ENCODE results near the gene EIF4G3.
A peak's percentile ranks its signal among the peaks of the same experiment; 100 is the strongest.

The EIF4G3 gene

DNA sequence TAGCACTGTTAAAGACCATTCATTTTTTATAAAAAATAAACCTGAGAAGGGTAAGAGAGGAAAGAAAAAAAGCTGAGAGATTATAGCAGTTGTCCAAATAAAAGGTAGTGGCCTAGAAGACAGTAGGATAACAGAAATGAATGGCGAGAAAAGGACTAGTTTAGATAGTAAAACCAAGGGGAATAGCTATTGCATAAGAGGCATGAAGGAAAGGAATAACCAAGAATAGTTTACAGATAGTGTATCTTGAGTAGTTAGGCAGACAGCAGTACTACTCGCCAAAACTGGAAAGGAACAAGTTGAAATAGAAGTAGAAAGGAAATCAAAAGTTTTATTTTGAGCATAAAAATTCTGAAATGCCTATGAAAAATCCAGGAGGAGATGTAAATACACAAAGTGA lies 70.5 kb downstream of the EIF4G3 start:
- WGBS: 95% methylated on average over 2 of the region's 2 CpGs
- H3K27me3 ChIP-seq (ENCODE audit: control insufficient read depth in 1 of 2, insufficient read depth in 1 of 2, low read length in 2 of 2): no peaks in the 10 kb centered on the region
- peaks cover 11 to 26% of the 10 kb centered on the region in 2 experiments for H3K36me3 ChIP-seq (ENCODE audit: control insufficient read depth in 1 of 2, insufficient read depth in 2 of 2, low read depth in 1 of 2, low read length in 2 of 2)
- H3K4me3 ChIP-seq (ENCODE audit: insufficient read depth in 1 of 2, low read depth in 1 of 2, low read length in 2 of 2): no peak overlapping the region
- H3K79me1 ChIP-seq (replicated peaks; ENCODE audit: low read length, poor library complexity, severe bottlenecking): peaks cover 18% of the 10 kb centered on the region
- H2BK5ac ChIP-seq (ENCODE audit: low read depth, low read length, poor library complexity, severe bottlenecking): no peak overlapping the region
- no peak overlapping the region for H4K91ac ChIP-seq (ENCODE audit: low read length)
- no peak overlapping the region for H2AK5ac ChIP-seq (ENCODE audit: low read length, severe bottlenecking)
- no peak overlapping the region for H3K14ac ChIP-seq (ENCODE audit: low read length in 2 of 2)
- no peak overlapping the region for H2BK12ac ChIP-seq (ENCODE audit: low read length in 2 of 2)
- no peak overlapping the region for H3K4me2 ChIP-seq (ENCODE audit: low read length, poor library complexity, severe bottlenecking)
- H2BK15ac ChIP-seq (ENCODE audit: low read depth, poor library complexity, severe bottlenecking): no peak overlapping the region
- no peaks in the 10 kb centered on the region for H3K4me1 ChIP-seq (ENCODE audit: control insufficient read depth, insufficient read depth, low read depth, low read length)
- no peak overlapping the region for H4K8ac ChIP-seq (ENCODE audit: low read length)
- no peak overlapping the region for H2AFZ ChIP-seq (ENCODE audit: low read depth, low read length)
- no peak overlapping the region for H3K27ac ChIP-seq (ENCODE audit: low read length, poor library complexity, severe bottlenecking)
- H3K23ac ChIP-seq (ENCODE audit: low read length in 2 of 2): no peak overlapping the region
- H3K18ac ChIP-seq (ENCODE audit: low read depth in 1 of 2, low read length in 2 of 2): no peak overlapping the region
- H3K4ac ChIP-seq (ENCODE audit: low read depth in 1 of 2, low read length in 2 of 2): no peak overlapping the region
- H2BK120ac ChIP-seq (ENCODE audit: low read depth, low read length): no peak overlapping the region
- no peak for DNase-seq
- no peak overlapping the region for H3K9ac ChIP-seq (ENCODE audit: low read length)
- H3K9me3 ChIP-seq (ENCODE audit: control insufficient read depth, low read length): no peaks in the 10 kb centered on the region

DNA sequence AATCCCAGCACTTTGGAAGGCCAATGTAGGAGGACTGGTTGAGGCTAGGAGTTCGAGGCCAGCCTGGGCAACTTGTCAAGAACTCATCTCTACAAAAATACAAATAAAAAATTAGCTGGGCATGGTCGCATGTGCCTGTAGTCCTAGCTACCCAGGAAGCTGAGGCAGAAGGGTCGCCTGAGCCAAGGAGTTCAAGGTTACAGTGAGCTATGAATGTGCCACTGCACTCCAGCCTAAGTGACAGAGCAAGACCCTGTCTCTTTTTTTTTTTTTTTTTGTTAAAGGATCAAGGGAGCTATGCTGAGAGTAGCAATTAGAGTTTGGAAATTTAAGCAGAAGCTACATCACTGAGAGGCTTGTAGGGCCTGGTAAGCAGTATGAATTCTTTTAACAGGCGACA lies 70.9 kb downstream of the EIF4G3 start:
- H3K14ac ChIP-seq (ENCODE audit: low read length in 2 of 2): no peak overlapping the region
- no peaks in the 10 kb centered on the region for H3K9me3 ChIP-seq (ENCODE audit: control insufficient read depth, low read length)
- no peak overlapping the region for H2BK15ac ChIP-seq (ENCODE audit: low read depth, poor library complexity, severe bottlenecking)
- H3K4me2 ChIP-seq (ENCODE audit: low read length, poor library complexity, severe bottlenecking): no peak overlapping the region
- H3K27me3 ChIP-seq (ENCODE audit: control insufficient read depth in 1 of 2, insufficient read depth in 1 of 2, low read length in 2 of 2): no peaks in the 10 kb centered on the region
- H3K18ac ChIP-seq (ENCODE audit: low read depth in 1 of 2, low read length in 2 of 2): peak overlapping the region in 1 of 2 experiments; percentile 34
- H3K4me1 ChIP-seq (ENCODE audit: control insufficient read depth, insufficient read depth, low read depth, low read length): no peaks in the 10 kb centered on the region
- no peak overlapping the region for H4K8ac ChIP-seq (ENCODE audit: low read length)
- H2BK12ac ChIP-seq (ENCODE audit: low read length in 2 of 2): no peak overlapping the region
- H3K36me3 ChIP-seq (ENCODE audit: control insufficient read depth in 1 of 2, insufficient read depth in 2 of 2, low read depth in 1 of 2, low read length in 2 of 2): peaks cover 11 to 26% of the 10 kb centered on the region in 2 experiments
- H3K4ac ChIP-seq (ENCODE audit: low read depth in 1 of 2, low read length in 2 of 2): no peak overlapping the region
- H2BK5ac ChIP-seq (ENCODE audit: low read depth, low read length, poor library complexity, severe bottlenecking): no peak overlapping the region
- H2BK120ac ChIP-seq (ENCODE audit: low read depth, low read length): no peak overlapping the region
- 98% methylated on average over 3 of the region's 4 CpGs for WGBS
- H3K4me3 ChIP-seq (ENCODE audit: insufficient read depth in 1 of 2, low read depth in 1 of 2, low read length in 2 of 2): no peak overlapping the region
- H3K9ac ChIP-seq (ENCODE audit: low read length): no peak overlapping the region
- no peak overlapping the region for H3K27ac ChIP-seq (ENCODE audit: low read length, poor library complexity, severe bottlenecking)
- no peak overlapping the region for H4K91ac ChIP-seq (ENCODE audit: low read length)
- H2AK5ac ChIP-seq (ENCODE audit: low read length, severe bottlenecking): no peak overlapping the region
- no peak overlapping the region for H2AFZ ChIP-seq (ENCODE audit: low read depth, low read length)
- DNase-seq: no peak
- no peak overlapping the region for H3K23ac ChIP-seq (ENCODE audit: low read length in 2 of 2)
- peaks cover 18% of the 10 kb centered on the region for H3K79me1 ChIP-seq (replicated peaks; ENCODE audit: low read length, poor library complexity, severe bottlenecking)

DNA sequence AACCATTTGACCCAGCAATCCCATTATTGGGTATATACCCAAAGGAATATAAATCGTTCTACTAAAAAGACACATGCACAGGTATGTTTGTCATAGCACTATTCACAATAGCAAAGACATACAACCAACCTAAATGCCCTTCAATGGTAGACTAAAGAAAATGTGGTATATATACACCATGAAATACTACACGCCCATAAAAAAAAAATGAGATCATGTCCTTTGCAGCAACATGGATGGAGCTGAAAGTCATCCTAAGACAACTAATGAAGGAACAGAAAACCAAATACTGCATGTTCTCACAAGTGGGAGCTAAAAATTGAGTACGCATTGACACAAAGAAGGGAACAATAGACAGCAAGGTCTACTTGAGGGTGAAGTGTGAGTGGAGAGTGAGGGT lies 72.0 kb downstream of the EIF4G3 start:
- Histone ChIP-seq H2BK12ac (ENCODE audit: low read length in 2 of 2) (no peak overlapping the region), H2BK15ac (ENCODE audit: low read depth, poor library complexity, severe bottlenecking) (no peak overlapping the region)
- WGBS: 100% methylated on average over 2 of the region's 3 CpGs

DNA sequence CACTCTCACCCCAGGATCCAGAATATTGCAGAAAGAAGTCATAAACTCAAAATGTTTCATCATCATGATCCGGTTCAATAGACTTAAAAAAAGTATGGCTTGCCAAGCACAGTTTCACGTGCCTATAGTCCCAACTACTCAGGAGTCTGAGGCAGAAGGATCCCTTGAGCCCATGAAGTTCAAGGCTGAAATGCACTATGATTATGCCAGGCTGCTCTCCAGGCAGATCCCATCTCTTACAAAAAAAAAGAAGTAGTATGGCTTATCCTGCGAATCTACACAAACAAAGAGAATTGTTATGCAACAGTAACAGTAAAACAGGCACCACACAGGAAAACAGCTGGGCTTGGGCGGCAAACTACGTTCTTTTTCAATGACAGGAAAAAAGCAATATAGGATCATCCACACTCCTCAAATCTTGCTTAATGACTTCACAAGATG lies 76.2 kb downstream of the EIF4G3 start:
- Histone ChIP-seq H3K79me1 (replicated peaks; ENCODE audit: low read length, poor library complexity, severe bottlenecking) (peaks cover 13% of the 10 kb centered on the region), H2AFZ (ENCODE audit: low read depth, low read length) (no peak overlapping the region), H4K8ac (ENCODE audit: low read length) (no peak overlapping the region), H3K9me3 (ENCODE audit: control insufficient read depth, low read length) (no peaks in the 10 kb centered on the region), H2AK5ac (ENCODE audit: low read length, severe bottlenecking) (peak overlapping the region; percentile 16), H3K4ac (ENCODE audit: low read depth in 1 of 2, low read length in 2 of 2) (peak overlapping the region in 1 of 2 experiments; percentile 9), H3K14ac (ENCODE audit: low read length in 2 of 2) (no peak overlapping the region), H3K27ac (ENCODE audit: low read length, poor library complexity, severe bottlenecking) (no peak overlapping the region), H3K4me1 (ENCODE audit: control insufficient read depth, insufficient read depth, low read depth, low read length) (peaks cover 1% of the 10 kb centered on the region), H3K27me3 (ENCODE audit: control insufficient read depth in 1 of 2, insufficient read depth in 1 of 2, low read length in 2 of 2) (no peaks in the 10 kb centered on the region), H3K4me3 (ENCODE audit: insufficient read depth in 1 of 2, low read depth in 1 of 2, low read length in 2 of 2) (no peak overlapping the region), H3K36me3 (ENCODE audit: control insufficient read depth in 1 of 2, insufficient read depth in 2 of 2, low read depth in 1 of 2, low read length in 2 of 2) (peaks cover 4 to 20% of the 10 kb centered on the region in 2 experiments), H3K23ac (ENCODE audit: low read length in 2 of 2) (no peak overlapping the region), H4K91ac (ENCODE audit: low read length) (no peak overlapping the region), H2BK15ac (ENCODE audit: low read depth, poor library complexity, severe bottlenecking) (no peak overlapping the region), H3K9ac (ENCODE audit: low read length) (no peak overlapping the region), H2BK5ac (ENCODE audit: low read depth, low read length, poor library complexity, severe bottlenecking) (no peak overlapping the region), H3K18ac (ENCODE audit: low read depth in 1 of 2, low read length in 2 of 2) (no peak overlapping the region), H3K4me2 (ENCODE audit: low read length, poor library complexity, severe bottlenecking) (no peak overlapping the region), H2BK120ac (ENCODE audit: low read depth, low read length) (no peak overlapping the region), H2BK12ac (ENCODE audit: low read length in 2 of 2) (no peak overlapping the region)
- 59% methylated on average over 5 of the region's 5 CpGs for WGBS
- DNase-seq: peak; percentile 78

More for the DNA sequence above, 72.0 kb downstream of the EIF4G3 start:
- Histone ChIP-seq H3K4me1 (ENCODE audit: control insufficient read depth, insufficient read depth, low read depth, low read length) (no peaks in the 10 kb centered on the region), H3K27me3 (ENCODE audit: control insufficient read depth in 1 of 2, insufficient read depth in 1 of 2, low read length in 2 of 2) (no peaks in the 10 kb centered on the region), H2BK5ac (ENCODE audit: low read depth, low read length, poor library complexity, severe bottlenecking) (no peak overlapping the region), H3K27ac (ENCODE audit: low read length, poor library complexity, severe bottlenecking) (no peak overlapping the region), H2AFZ (ENCODE audit: low read depth, low read length) (no peak overlapping the region), H3K4me2 (ENCODE audit: low read length, poor library complexity, severe bottlenecking) (no peak overlapping the region), H3K36me3 (ENCODE audit: control insufficient read depth in 1 of 2, insufficient read depth in 2 of 2, low read depth in 1 of 2, low read length in 2 of 2) (peaks cover 11 to 26% of the 10 kb centered on the region in 2 experiments), H3K9ac (ENCODE audit: low read length) (no peak overlapping the region), H2AK5ac (ENCODE audit: low read length, severe bottlenecking) (no peak overlapping the region), H4K91ac (ENCODE audit: low read length) (no peak overlapping the region), H3K18ac (ENCODE audit: low read depth in 1 of 2, low read length in 2 of 2) (no peak overlapping the region), H2BK120ac (ENCODE audit: low read depth, low read length) (no peak overlapping the region), H3K14ac (ENCODE audit: low read length in 2 of 2) (no peak overlapping the region), H3K23ac (ENCODE audit: low read length in 2 of 2) (no peak overlapping the region), H3K79me1 (replicated peaks; ENCODE audit: low read length, poor library complexity, severe bottlenecking) (peaks cover 18% of the 10 kb centered on the region), H3K4me3 (ENCODE audit: insufficient read depth in 1 of 2, low read depth in 1 of 2, low read length in 2 of 2) (no peak overlapping the region), H3K9me3 (ENCODE audit: control insufficient read depth, low read length) (no peaks in the 10 kb centered on the region), H3K4ac (ENCODE audit: low read depth in 1 of 2, low read length in 2 of 2) (no peak overlapping the region), H4K8ac (ENCODE audit: low read length) (no peak overlapping the region)
- DNase-seq: no peak

Measured in mesenchymal stem cell (in vitro differentiated cells and primary cell).